OCI-LY7 (cell line): ENCODE results near the gene VIPAS39. TPM values are rescaled to one million over a fixed set of nuclear protein-coding genes. Genes with fewer than 3 reads are reported as not detected.

Experiments used
- BruUV-seq: library from RNA; stranded (reverse); fragments of 400-500 nt; replicated peaks from 2 replicates; lab custom pipeline; 2021; lab: Mats Ljungman, UMichigan
- CTCF ChIA-PET: fragments of 300-600 bp; sonication (Branson Sonifier 250); formaldehyde crosslinking; loops from one replicate; lab custom pipeline; 2022; ENCODE audit warnings: antibody characterized with exemption; ENCODE audit not compliant: unreplicated experiment; lab: Charles Lee
- POLR2A ChIA-PET: fragments of 300-600 bp; sonication (Branson Sonifier 250); formaldehyde crosslinking; loops from one replicate; lab custom pipeline; 2022; ENCODE audit warnings: antibody characterized with exemption; lab: Charles Lee
- DNase-seq: peaks from one replicate; pipeline ENCODE4 v3.0.0-alpha.2; 2015; ENCODE audit warnings: low spot score
- H2AFZ ChIP-seq: fragments of 200-600 bp; sonication (generic), shearing (Covaris generic); 2 replicates; pipeline ENCODE4 v1.6.1; 2014; ENCODE audit warnings: mild to moderate bottlenecking, antibody characterized with exemption, low read length, moderate library complexity
- H3K27ac ChIP-seq: fragments of 200-600 bp; sonication (generic); 2 replicates; pipeline ENCODE4 v1.5.1; 2014; ENCODE audit warnings: mixed run types, low read depth, mild to moderate bottlenecking, moderate library complexity, low read length, inconsistent platforms; ENCODE audit not compliant: poor library complexity, severe bottlenecking
- H3K36me3 ChIP-seq: fragments of 200-600 bp; sonication (generic); 2 replicates; pipeline ENCODE4 v1.6.1; 2014; ENCODE audit warnings: mild to moderate bottlenecking, antibody characterized with exemption, low read length, moderate library complexity, mixed read lengths; ENCODE audit not compliant: insufficient read depth
- H3K4me1 ChIP-seq: fragments of 200-600 bp; sonication (generic); 2 replicates; pipeline ENCODE4 v1.5.1; 2014; ENCODE audit warnings: mild to moderate bottlenecking, low read length; ENCODE audit not compliant: insufficient read depth, poor library complexity, severe bottlenecking
- H3K4me2 ChIP-seq: fragments of 200-600 bp; sonication (generic); 2 replicates; pipeline ENCODE4 v1.6.1; 2014; ENCODE audit warnings: mild to moderate bottlenecking, low read length
- H3K4me3 ChIP-seq: fragments of 200-600 bp; sonication (generic); 2 replicates; pipeline ENCODE4 v1.5.1; 2014; ENCODE audit warnings: mild to moderate bottlenecking, low read depth, low read length; ENCODE audit not compliant: poor library complexity, severe bottlenecking
- H3K79me2 ChIP-seq: fragments of 200-600 bp; sonication (generic); 2 replicates; pipeline ENCODE4 v1.6.1; 2016; ENCODE audit warnings: low read depth, mild to moderate bottlenecking, low read length, moderate library complexity, mixed read lengths; ENCODE audit not compliant: insufficient read depth
- H3K9me2 ChIP-seq: fragments of 200-600 bp; sonication (generic); 2 replicates; pipeline ENCODE4 v1.6.1; 2016; ENCODE audit warnings: mild to moderate bottlenecking, low read length, mixed read lengths; ENCODE audit not compliant: insufficient read depth
- H3K9me3 ChIP-seq: fragments of 200-600 bp; sonication (generic); 2 replicates; pipeline ENCODE4 v1.6.1; 2014; ENCODE audit warnings: mild to moderate bottlenecking, mixed run types, low read length, mixed read lengths
- H4K20me1 ChIP-seq: fragments of 200-600 bp; sonication (generic); 2 replicates; pipeline ENCODE4 v1.6.1; 2014; ENCODE audit warnings: mild to moderate bottlenecking, antibody characterized with exemption, low read length, moderate library complexity, mixed read lengths; ENCODE audit not compliant: insufficient read depth
- CTCF ChIP-seq: fragments of 200-600 bp; sonication (generic); conservative IDR thresholded peaks from 2 replicates; pipeline ENCODE4 v1.5.1; 2014; ENCODE audit warnings: mild to moderate bottlenecking, antibody characterized with exemption, low read length, moderate library complexity, mixed read lengths
- EZH2phosphoT487 ChIP-seq: fragments of 200-600 bp; sonication (generic); IDR thresholded peaks from 2 replicates; pipeline ENCODE4 v1.6.1; 2018; ENCODE audit warnings: low read depth, borderline replicate concordance, mild to moderate bottlenecking, mixed run types, antibody characterized with exemption, low read length, moderate library complexity, mixed read lengths
- intact Hi-C: fragments of 100-400 bp; cut with micrococcal nuclease; formaldehyde crosslinking; loops from one replicate; pipeline ENCODE4 v1.10.0; 2022; ENCODE audit not compliant: unreplicated experiment
- total RNA-seq, 2 experiments: library from RNA; depleted of rRNA in 1 of 2; stranded (reverse); fragments of >200 nt in 1 of 2; shearing (Covaris generic) in 1 of 2; gene quantifications; 2 replicates each; pipeline ENCODE4 v1.2.3, GENCODE V29; 2014 to 2022

VIPAS39 gene
- total RNA-seq, 2 experiments from 2014 or later = 13.3 to 20.4 TPM

GRCh38 chr14:77406086-77406485 lies 51.3 kb downstream of the VIPAS39 start:
- intact Hi-C loops = no loop called here
- POLR2A ChIA-PET = interaction anchor here (0.6 kb wide), 1 partner anchor 199 kb away, joined by 3 read pairs; no protein-coding TSS in a partner anchor
- CTCF ChIA-PET = no interaction called here

GRCh38 chr14:77403768-77404167 lies 53.6 kb downstream of the VIPAS39 start:
- no peak for TF ChIP-seq CTCF
- TF ChIP-seq EZH2phosphoT487 = no peak
- no peaks in the 10 kb centered on the region for H3K9me2 ChIP-seq
- ChIA-PET CTCF (no interaction called here), POLR2A (no interaction called here)
- no peaks in the 10 kb centered on the region for H3K79me2 ChIP-seq
- intact Hi-C loops = no loop called here
- H3K27ac ChIP-seq = no peak overlapping the region
- BruUV-seq = no TSS peak
- no peak overlapping the region for H3K4me3 ChIP-seq
- no peaks in the 10 kb centered on the region for H4K20me1 ChIP-seq
- DNase-seq = no peak
- no peaks in the 10 kb centered on the region for H3K4me1 ChIP-seq
- H2AFZ ChIP-seq = no peak overlapping the region
- no peaks in the 10 kb centered on the region for H3K36me3 ChIP-seq
- H3K4me2 ChIP-seq = no peak overlapping the region
- no peaks in the 10 kb centered on the region for H3K9me3 ChIP-seq

More at GRCh38 chr14:77406086-77406485, 51.3 kb downstream of the VIPAS39 start:
- TF ChIP-seq EZH2phosphoT487 (no peak), CTCF (no peak)
- no TSS peak for BruUV-seq
- Histone ChIP-seq H3K4me1 (no peaks in the 10 kb centered on the region), H3K4me2 (no peak overlapping the region), H3K79me2 (no peaks in the 10 kb centered on the region), H3K4me3 (no peak overlapping the region), H4K20me1 (no peaks in the 10 kb centered on the region), H3K9me3 (no peaks in the 10 kb centered on the region), H3K36me3 (no peaks in the 10 kb centered on the region), H3K9me2 (no peaks in the 10 kb centered on the region), H2AFZ (no peak overlapping the region), H3K27ac (no peak overlapping the region)
- no peak for DNase-seq

- CTCF ChIA-PET = no interaction called here
- Histone ChIP-seq H3K36me3 (no peaks in the 10 kb centered on the region), H3K4me3 (no peak overlapping the region), H3K9me2 (no peaks in the 10 kb centered on the region), H2AFZ (no peak overlapping the region), H3K4me1 (no peaks in the 10 kb centered on the region), H4K20me1 (no peaks in the 10 kb centered on the region), H3K9me3 (no peaks in the 10 kb centered on the region), H3K27ac (no peak overlapping the region), H3K4me2 (no peak overlapping the region), H3K79me2 (no peaks in the 10 kb centered on the region)
- DNase-seq = no peak
- TF ChIP-seq CTCF (no peak), EZH2phosphoT487 (no peak)
- intact Hi-C loops = no loop called here
- POLR2A ChIA-PET = no interaction called here
- no TSS peak for BruUV-seq
These were observed 57.2 kb downstream of the VIPAS39 start for GRCh38 chr14:77400216-77400615.
